Measurements from ENCODE around the gene PIK3AP1.

Gene PIK3AP1

GRCh38 chr10:96670786-96671185 lies 49.5 kb downstream of the PIK3AP1 start:
- no peak for DNase-seq

- no peak for DNase-seq
Observed at GRCh38 chr10:96667401-96667800, 52.9 kb downstream of the PIK3AP1 start.

GRCh38 chr10:96666741-96667140 lies 53.6 kb downstream of the PIK3AP1 start:
- DNase-seq: no peak

GRCh38 chr10:96665306-96665705 lies 55.0 kb downstream of the PIK3AP1 start:
- DNase-seq: no peak

- DNase-seq: no peak
Observed at GRCh38 chr10:96664563-96664962, 55.8 kb downstream of the PIK3AP1 start.

- DNase-seq: no peak
Observed at GRCh38 chr10:96663797-96664196, 56.5 kb downstream of the PIK3AP1 start.

- DNase-seq: no peak
Observed at GRCh38 chr10:96661632-96662031, 58.7 kb downstream of the PIK3AP1 start.

GRCh38 chr10:96660297-96660696 lies 60.0 kb downstream of the PIK3AP1 start:
- no peak for DNase-seq

GRCh38 chr10:96658844-96659243 lies 61.5 kb downstream of the PIK3AP1 start:
- DNase-seq: no peak

GRCh38 chr10:96657385-96657784 lies 62.9 kb downstream of the PIK3AP1 start:
- no peak for DNase-seq

- DNase-seq: no peak
Observed at GRCh38 chr10:96656839-96657238, 63.5 kb downstream of the PIK3AP1 start.

- no peak for DNase-seq
Observed at GRCh38 chr10:96656198-96656577, 64.1 kb downstream of the PIK3AP1 start.

GRCh38 chr10:96655461-96656197 lies 64.7 kb downstream of the PIK3AP1 start:
- DNase-seq: no peak

GRCh38 chr10:96651998-96652431 lies 68.3 kb downstream of the PIK3AP1 start:
- DNase-seq: no peak

- no peak for DNase-seq
Observed at GRCh38 chr10:96650958-96651357, 69.4 kb downstream of the PIK3AP1 start.

- DNase-seq: no peak
Observed at GRCh38 chr10:96648297-96648696, 72.0 kb downstream of the PIK3AP1 start.

GRCh38 chr10:96647466-96647865 lies 72.8 kb downstream of the PIK3AP1 start:
- no peak for DNase-seq

- no peak for DNase-seq
Observed at GRCh38 chr10:96646751-96647166, 73.6 kb downstream of the PIK3AP1 start.

GRCh38 chr10:96646301-96646700 lies 74.0 kb downstream of the PIK3AP1 start:
- DNase-seq: no peak

GRCh38 chr10:96645191-96645721 lies 75.1 kb downstream of the PIK3AP1 start:
- no peak for DNase-seq

GRCh38 chr10:96643920-96644319 lies 76.4 kb downstream of the PIK3AP1 start:
- DNase-seq: no peak

GRCh38 chr10:96642973-96643372 lies 77.3 kb downstream of the PIK3AP1 start:
- no peak for DNase-seq

GRCh38 chr10:96642530-96642929 lies 77.8 kb downstream of the PIK3AP1 start:
- DNase-seq: no peak

- no peak for DNase-seq
Observed at GRCh38 chr10:96641396-96642295, 78.7 kb downstream of the PIK3AP1 start.
